ENCODE measurements around the gene ANTXR2.

The ANTXR2 gene

GRCh38 chr4:79982601-79983322 lies 90.3 kb downstream of the ANTXR2 start:
- H3K4me3 ChIP-seq (ENCODE audit: low read length), result no peak overlapping the region
- no peak for TF ChIP-seq ZNF274 (IDR thresholded peaks at IDR 0.05; ENCODE audit: low read depth, low read length)

GRCh38 chr4:79980448-79980847 lies 92.6 kb downstream of the ANTXR2 start:
- no peak for TF ChIP-seq ZNF274 (IDR thresholded peaks at IDR 0.05; ENCODE audit: low read depth, low read length)
- H3K4me3 ChIP-seq (ENCODE audit: low read length), result no peak overlapping the region

GRCh38 chr4:79979785-79980437 lies 93.1 kb downstream of the ANTXR2 start:
- H3K4me3 ChIP-seq (ENCODE audit: low read length), result no peak overlapping the region
- no peak for TF ChIP-seq ZNF274 (IDR thresholded peaks at IDR 0.05; ENCODE audit: low read depth, low read length)

GRCh38 chr4:79977131-79977840 lies 95.7 kb downstream of the ANTXR2 start:
- TF ChIP-seq ZNF274 (IDR thresholded peaks at IDR 0.05; ENCODE audit: low read depth, low read length), result no peak
- no peak overlapping the region for H3K4me3 ChIP-seq (ENCODE audit: low read length)

GRCh38 chr4:79964400-79965211 lies 108.4 kb downstream of the ANTXR2 start:
- no peak for TF ChIP-seq ZNF274 (IDR thresholded peaks at IDR 0.05; ENCODE audit: low read depth, low read length)
- H3K4me3 ChIP-seq (ENCODE audit: low read length), result no peak overlapping the region

- no peak for TF ChIP-seq ZNF274 (IDR thresholded peaks at IDR 0.05; ENCODE audit: low read depth, low read length)
- no peak overlapping the region for H3K4me3 ChIP-seq (ENCODE audit: low read length)
Observed at GRCh38 chr4:79964020-79964399, 109.0 kb downstream of the ANTXR2 start.

- no peak for TF ChIP-seq ZNF274 (IDR thresholded peaks at IDR 0.05; ENCODE audit: low read depth, low read length)
- no peak overlapping the region for H3K4me3 ChIP-seq (ENCODE audit: low read length)
Observed at GRCh38 chr4:79959652-79960051, 113.4 kb downstream of the ANTXR2 start.

- TF ChIP-seq ZNF274 (IDR thresholded peaks at IDR 0.05; ENCODE audit: low read depth, low read length), result no peak
- no peak overlapping the region for H3K4me3 ChIP-seq (ENCODE audit: low read length)
Observed at GRCh38 chr4:79958466-79959264, 114.4 kb downstream of the ANTXR2 start.

GRCh38 chr4:79949178-79949577 lies 123.9 kb downstream of the ANTXR2 start:
- no peak overlapping the region for H3K4me3 ChIP-seq (ENCODE audit: low read length)
- no peak for TF ChIP-seq ZNF274 (IDR thresholded peaks at IDR 0.05; ENCODE audit: low read depth, low read length)

GRCh38 chr4:79948739-79949138 lies 124.3 kb downstream of the ANTXR2 start:
- no peak overlapping the region for H3K4me3 ChIP-seq (ENCODE audit: low read length)
- TF ChIP-seq ZNF274 (IDR thresholded peaks at IDR 0.05; ENCODE audit: low read depth, low read length), result no peak

GRCh38 chr4:79948261-79948660 lies 124.8 kb downstream of the ANTXR2 start:
- TF ChIP-seq ZNF274 (IDR thresholded peaks at IDR 0.05; ENCODE audit: low read depth, low read length), result no peak
- no peak overlapping the region for H3K4me3 ChIP-seq (ENCODE audit: low read length)

- no peak for TF ChIP-seq ZNF274 (IDR thresholded peaks at IDR 0.05; ENCODE audit: low read depth, low read length)
- H3K4me3 ChIP-seq (ENCODE audit: low read length), result no peak overlapping the region
Observed at GRCh38 chr4:79947386-79947785, 125.6 kb downstream of the ANTXR2 start.

- H3K4me3 ChIP-seq (ENCODE audit: low read length), result no peak overlapping the region
- TF ChIP-seq ZNF274 (IDR thresholded peaks at IDR 0.05; ENCODE audit: low read depth, low read length), result no peak
Observed at GRCh38 chr4:79935274-79935673, 137.8 kb downstream of the ANTXR2 start.

Data from GM08714 (cell line).